Chondrocyte (in vitro differentiated cells): Measurements from ENCODE around the gene LRG1. TPM values are rescaled to one million over a fixed set of nuclear protein-coding genes. Genes with fewer than 3 reads are reported as not detected.

Source experiments
- DNase-seq: peaks from one replicate; pipeline ENCODE4 v3.0.0; 2021; ENCODE audit warnings: mixed read lengths, low spot score
- H3K27ac Mint-ChIP-seq: one replicate; pipeline ENCODE4 v1.8.0; 2021; ENCODE audit warnings: mild to moderate bottlenecking, moderate library complexity, mixed read lengths; ENCODE audit not compliant: unreplicated experiment
- H3K27me3 Mint-ChIP-seq: 2 replicates; pipeline ENCODE4 v1.8.0; 2021; ENCODE audit warnings: low read depth, mixed read lengths
- H3K36me3 Mint-ChIP-seq: 2 replicates; pipeline ENCODE4 v1.8.0; 2021; ENCODE audit warnings: low read depth, mixed read lengths
- H3K4me1 Mint-ChIP-seq: 2 replicates; pipeline ENCODE4 v1.8.0; 2021; ENCODE audit warnings: low read depth, mild to moderate bottlenecking, mixed read lengths
- H3K4me3 Mint-ChIP-seq: one replicate; pipeline ENCODE4 v1.8.0; 2021; ENCODE audit warnings: mild to moderate bottlenecking, moderate library complexity, mixed read lengths; ENCODE audit not compliant: unreplicated experiment
- H3K9me3 Mint-ChIP-seq: 2 replicates; pipeline ENCODE4 v1.8.0; 2021; ENCODE audit warnings: low read depth, mixed read lengths
- CTCF ChIP-seq: fragments of 200-600 bp; sonication (generic); IDR thresholded peaks from 2 replicates; pipeline ENCODE4 v1.5.0; 2021; ENCODE audit warnings: antibody characterized with exemption, mild to moderate bottlenecking, moderate library complexity
- long read RNA-seq: library from polyadenylated mRNA; stranded (forward); transcript quantifications from one replicate; pipeline ENCODE4 v2.0.0, GENCODE V29; 2021
- total RNA-seq: library from RNA; stranded (reverse); gene quantifications from 3 replicates; pipeline ENCODE4 v1.2.1, GENCODE V29; 2021

Gene LRG1
- total RNA-seq, result not detected in 3 replicates
- long read RNA-seq, result 0 reads

GRCh38 chr19:4539693-4540581 lies at the start of gene LRG1:
Gene LRG1 (minus strand): TSS chr19:4540036. CDS start chr19:4540013, 23 bp downstream.
- no peaks in the 10 kb centered on the region for H3K36me3 Mint-ChIP-seq
- DNase-seq, result no peak

GRCh38 chr19:4588291-4588761 lies 48.5 kb upstream of the LRG1 start:
- DNase-seq, result no peak
- Mint-ChIP-seq H3K4me3 (no peak overlapping the region), H3K27ac (no peak overlapping the region), H3K36me3 (no peaks in the 10 kb centered on the region), H3K27me3 (peaks cover 12% of the 10 kb centered on the region), H3K4me1 (peaks cover 2% of the 10 kb centered on the region), H3K9me3 (no peaks in the 10 kb centered on the region)
- TF ChIP-seq CTCF, result no peak

More at GRCh38 chr19:4539693-4540581, at the start of gene LRG1:
- no peak for TF ChIP-seq CTCF
- peaks cover 25% of the 10 kb centered on the region for H3K27me3 Mint-ChIP-seq
- no peak within 1 kb of the TSS for H3K4me3 Mint-ChIP-seq
- peaks cover 2% of the 10 kb centered on the region for H3K4me1 Mint-ChIP-seq
- H3K9me3 Mint-ChIP-seq, result no peaks in the 10 kb centered on the region
- no peak within 1 kb of the TSS for H3K27ac Mint-ChIP-seq

GRCh38 chr19:4587527-4587926 lies 47.7 kb upstream of the LRG1 start:
- Mint-ChIP-seq H3K36me3 (no peaks in the 10 kb centered on the region), H3K4me1 (peaks cover 2% of the 10 kb centered on the region), H3K4me3 (no peak overlapping the region), H3K27me3 (peaks cover 11% of the 10 kb centered on the region), H3K9me3 (no peaks in the 10 kb centered on the region), H3K27ac (no peak overlapping the region)
- DNase-seq, result no peak
- TF ChIP-seq CTCF, result no peak

GRCh38 chr19:4586691-4587090 lies 46.9 kb upstream of the LRG1 start:
- Mint-ChIP-seq H3K27me3 (peaks cover 17% of the 10 kb centered on the region), H3K27ac (no peak overlapping the region)

More at GRCh38 chr19:4586691-4587090, 46.9 kb upstream of the LRG1 start:
- no peak overlapping the region for H3K4me3 Mint-ChIP-seq
- peaks cover 5% of the 10 kb centered on the region for H3K4me1 Mint-ChIP-seq
- no peak for TF ChIP-seq CTCF
- H3K9me3 Mint-ChIP-seq, result no peaks in the 10 kb centered on the region
- H3K36me3 Mint-ChIP-seq, result no peaks in the 10 kb centered on the region
- no peak for DNase-seq
